ENCODE measurements around the gene GPHN.

DNA sequence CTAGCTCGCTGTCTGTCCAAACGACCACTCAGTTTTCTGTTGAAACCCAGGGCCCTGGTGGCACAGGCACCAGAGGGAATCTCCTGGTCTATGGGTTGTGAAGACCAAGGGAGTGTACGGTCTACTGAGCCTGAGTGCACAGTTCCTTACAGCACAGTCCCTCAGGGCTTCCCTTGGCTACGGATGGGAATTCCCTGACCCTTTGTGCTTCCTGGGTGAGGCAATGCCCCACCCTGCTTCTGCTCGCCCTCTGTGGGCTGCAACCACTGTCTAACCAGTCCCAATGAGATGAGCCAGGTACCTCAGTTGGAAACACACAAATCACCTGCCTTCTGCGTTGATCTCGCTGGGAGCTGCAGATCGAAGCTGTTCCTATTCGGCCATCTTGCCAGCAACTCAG, 22.6 kb downstream of the GPHN start:
- no peak for TF ChIP-seq CTCF (conservative IDR thresholded peaks at IDR 0.05; ENCODE audit: low read depth, low read length)
- no peak for TF ChIP-seq EZH2phosphoT487 (IDR thresholded peaks at IDR 0.05; ENCODE audit: borderline replicate concordance, low read length)

Data from PC-3 (cell line).